ENCODE results near the gene ADRA2C. TPM values are rescaled to one million over a fixed set of nuclear protein-coding genes. Genes with fewer than 3 reads are reported as not detected.

The ADRA2C gene
- total and polyA plus RNA-seq, 9 of the 15 experiments (the other 6 are each of a cell fraction or from before 2014, with no cell fraction given), result 0.06 to 0.58 (median 0.14) TPM; not detected in 2

DNA sequence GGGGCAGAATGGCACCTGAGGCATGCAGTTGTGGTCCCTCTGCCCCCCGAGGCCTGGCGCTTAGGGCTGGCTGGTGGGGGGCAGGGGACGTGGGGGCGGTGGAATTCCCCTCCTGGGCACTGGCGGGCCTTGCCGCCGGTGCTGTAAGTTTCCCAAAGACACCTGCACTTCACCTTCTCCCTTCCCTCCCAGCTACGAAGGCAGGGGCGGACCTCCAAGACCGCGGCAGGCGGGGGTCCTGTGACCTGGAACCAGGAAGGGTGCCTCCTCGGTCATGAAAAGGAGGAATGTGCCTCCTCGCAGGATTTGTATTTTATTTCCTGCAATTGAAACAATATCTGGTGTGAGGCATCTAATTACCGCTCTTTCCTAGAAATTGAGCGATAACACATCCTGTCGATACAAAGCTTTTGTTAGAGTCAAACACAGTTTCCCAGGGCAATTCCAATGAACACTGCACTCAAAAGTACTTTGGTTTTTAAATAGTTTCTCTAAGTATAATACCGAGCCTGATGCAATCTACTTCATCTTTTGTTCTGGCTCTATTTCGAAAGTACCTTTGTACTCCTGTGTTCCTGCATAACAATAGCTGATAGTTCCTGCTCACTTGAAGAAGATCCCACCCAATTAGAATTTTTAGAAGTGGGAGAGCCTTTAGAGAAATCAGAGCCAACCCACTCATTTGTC is 12.3 kb upstream of the ADRA2C start:
- CTCF ChIA-PET (ENCODE audit: low intra/inter-chr PET ratio), result no interaction called here
- no peak for DNase-seq (ENCODE audit: extremely low read depth in 1 of 4, low spot score in 3 of 4)
- no peak overlapping the region for H3K27ac ChIP-seq (ENCODE audit: extremely low read depth, low read depth, low read length)

More for the DNA sequence above, 12.3 kb upstream of the ADRA2C start:
- Histone ChIP-seq H3K4me1 (replicated peaks in 1 of 2; ENCODE audit: control insufficient read depth in 2 of 2, insufficient read depth in 2 of 2, low read length in 2 of 2) (no peaks in the 10 kb centered on the region), H3K36me3 (ENCODE audit: control insufficient read depth, insufficient read depth, low read length) (no peaks in the 10 kb centered on the region), H3K9ac (ENCODE audit: insufficient read depth in 1 of 2, low read depth in 2 of 2, low read length in 2 of 2) (no peak overlapping the region), H4K20me1 (replicated peaks; ENCODE audit: control insufficient read depth, insufficient read depth, low read length) (0 out of 2 replicates have a peak, but pooled peaks cover 5% of the 10 kb centered on the region), H3K4me2 (ENCODE audit: insufficient read depth, low read length) (no peak overlapping the region), H2AFZ (ENCODE audit: low read depth, low read length) (no peak overlapping the region), H3K27me3 (ENCODE audit: control insufficient read depth in 2 of 2, insufficient read depth in 2 of 2, low read length in 2 of 2) (peaks cover 13 to 88% of the 10 kb centered on the region in 2 experiments), H3K9me1 (ENCODE audit: control insufficient read depth, insufficient read depth, low read length) (no peaks in the 10 kb centered on the region), H3K9me3 (replicated peaks; ENCODE audit: control insufficient read depth, insufficient read depth, low read depth, low read length) (no peaks in the 10 kb centered on the region), H3K79me2 (ENCODE audit: control insufficient read depth, insufficient read depth, low read length) (no peaks in the 10 kb centered on the region), H3K4me3 (no peak overlapping the region)
- no peak for FAIRE-seq
- intact Hi-C loops (cut with micrococcal nuclease), result no loop called here
- WGBS (ENCODE audit: insufficient coverage, low coverage, missing lambda C conversion rate), result 6% methylated on average over 12 of the region's 19 CpGs
- no TSS peak for BruUV-seq (replicated peaks)
- in situ Hi-C loops (cut with MboI), result no loop called here
- POLR2A ChIA-PET, result interaction anchor here (0.6 kb wide), 1 partner anchor 14 kb away, joined by 4 read pairs; no protein-coding TSS in a partner anchor
- TF ChIP-seq, protein P1, sequence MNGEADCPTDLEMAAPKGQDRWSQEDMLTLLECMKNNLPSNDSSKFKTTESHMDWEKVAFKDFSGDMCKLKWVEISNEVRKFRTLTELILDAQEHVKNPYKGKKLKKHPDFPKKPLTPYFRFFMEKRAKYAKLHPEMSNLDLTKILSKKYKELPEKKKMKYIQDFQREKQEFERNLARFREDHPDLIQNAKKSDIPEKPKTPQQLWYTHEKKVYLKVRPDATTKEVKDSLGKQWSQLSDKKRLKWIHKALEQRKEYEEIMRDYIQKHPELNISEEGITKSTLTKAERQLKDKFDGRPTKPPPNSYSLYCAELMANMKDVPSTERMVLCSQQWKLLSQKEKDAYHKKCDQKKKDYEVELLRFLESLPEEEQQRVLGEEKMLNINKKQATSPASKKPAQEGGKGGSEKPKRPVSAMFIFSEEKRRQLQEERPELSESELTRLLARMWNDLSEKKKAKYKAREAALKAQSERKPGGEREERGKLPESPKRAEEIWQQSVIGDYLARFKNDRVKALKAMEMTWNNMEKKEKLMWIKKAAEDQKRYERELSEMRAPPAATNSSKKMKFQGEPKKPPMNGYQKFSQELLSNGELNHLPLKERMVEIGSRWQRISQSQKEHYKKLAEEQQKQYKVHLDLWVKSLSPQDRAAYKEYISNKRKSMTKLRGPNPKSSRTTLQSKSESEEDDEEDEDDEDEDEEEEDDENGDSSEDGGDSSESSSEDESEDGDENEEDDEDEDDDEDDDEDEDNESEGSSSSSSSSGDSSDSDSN (IDR thresholded peaks at IDR 0.05; ENCODE audit: borderline replicate concordance in 1 of 2, low read depth in 2 of 2, low read length in 2 of 2), result no peak
- TF ChIP-seq ESRRB (CRISPR knock-in tag; IDR thresholded peaks at IDR 0.05; ENCODE audit: borderline replicate concordance) (no peak), TARDBP (IDR thresholded peaks at IDR 0.05) (no peak), ZNF12 (CRISPR knock-in tag; IDR thresholded peaks at IDR 0.05) (no peak), POLR2AphosphoS2 (IDR thresholded peaks at IDR 0.05; ENCODE audit: low read length) (no peak), ZNF133 (CRISPR knock-in tag; IDR thresholded peaks at IDR 0.05) (no peak), FOXJ2 (tag; IDR thresholded peaks at IDR 0.05) (no peak), XRCC4 (IDR thresholded peaks at IDR 0.05; ENCODE audit: extremely low read depth, insufficient read depth, insufficient read length) (no peak), NCOA2 (IDR thresholded peaks at IDR 0.05; ENCODE audit: partially characterized antibody in 2 of 2) (no peak), MTA2 (IDR thresholded peaks at IDR 0.05; ENCODE audit: low read depth) (no peak)
- TF ChIP-seq, protein P2, sequence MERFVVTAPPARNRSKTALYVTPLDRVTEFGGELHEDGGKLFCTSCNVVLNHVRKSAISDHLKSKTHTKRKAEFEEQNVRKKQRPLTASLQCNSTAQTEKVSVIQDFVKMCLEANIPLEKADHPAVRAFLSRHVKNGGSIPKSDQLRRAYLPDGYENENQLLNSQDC (CRISPR knock-in tag; IDR thresholded peaks at IDR 0.05), result no peak
- ATAC-seq, result no peak

Measured in K562 (cell line).